Activated CD8-positive, alpha-beta memory T cell treated with anti-CD3 and anti-CD28 coated beads, Interleukin-2, amount 50 U/mL, for 24 hours (primary cell): Measurements from ENCODE around the gene OR4B1.
"Not testable (repeated sequence)": the region's sequence is repeated elsewhere in the genome, so short reads cannot be mapped to it uniquely, and the experiment has no call there.

Source experiments
- DNase-seq: peaks from one replicate; pipeline ENCODE4 v3.0.0-alpha.2; 2020; ENCODE audit errors: extremely low read depth

Gene OR4B1, protein sequence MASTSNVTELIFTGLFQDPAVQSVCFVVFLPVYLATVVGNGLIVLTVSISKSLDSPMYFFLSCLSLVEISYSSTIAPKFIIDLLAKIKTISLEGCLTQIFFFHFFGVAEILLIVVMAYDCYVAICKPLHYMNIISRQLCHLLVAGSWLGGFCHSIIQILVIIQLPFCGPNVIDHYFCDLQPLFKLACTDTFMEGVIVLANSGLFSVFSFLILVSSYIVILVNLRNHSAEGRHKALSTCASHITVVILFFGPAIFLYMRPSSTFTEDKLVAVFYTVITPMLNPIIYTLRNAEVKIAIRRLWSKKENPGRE

DNA sequence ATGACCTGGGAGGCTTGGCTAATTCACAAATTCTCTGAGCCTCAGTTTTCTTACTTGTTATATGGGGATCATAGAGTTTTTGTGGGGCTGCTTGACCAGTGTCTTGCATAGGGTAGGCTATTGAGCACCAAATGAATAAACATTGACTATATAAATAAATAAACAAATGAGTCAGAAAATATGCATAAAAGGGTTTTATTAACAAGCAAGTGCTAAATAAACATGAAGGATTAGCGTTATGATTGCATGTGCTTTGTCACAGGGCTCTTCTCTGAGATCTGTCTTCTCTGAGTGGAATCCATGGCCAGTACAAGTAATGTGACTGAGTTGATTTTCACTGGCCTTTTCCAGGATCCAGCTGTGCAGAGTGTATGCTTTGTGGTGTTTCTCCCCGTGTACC, at the start of gene OR4B1:
TSS of gene OR4B1 (plus strand) at position 301 of the 400 bp plus-strand sequence. CDS start at position 301, 0 bp downstream.
- no peak for DNase-seq

DNA sequence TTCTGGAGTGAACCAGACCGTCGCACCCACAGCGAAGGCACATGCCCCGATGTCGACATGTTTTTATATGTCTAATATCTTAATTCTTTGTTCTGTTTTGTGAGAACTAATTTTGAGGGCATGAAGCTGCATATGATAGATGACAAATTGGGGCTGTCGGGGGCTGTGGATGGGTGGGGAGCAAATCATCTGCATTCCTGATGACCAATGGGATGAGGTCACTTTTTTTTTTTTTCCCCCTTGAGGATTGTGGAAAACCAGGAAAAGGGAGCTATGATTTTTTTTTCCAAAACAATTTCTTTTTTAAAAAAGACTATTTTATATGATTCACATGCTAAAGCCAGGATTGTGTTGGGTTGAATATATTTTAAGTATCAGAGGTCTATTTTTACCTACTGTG, 49.2 kb upstream of the OR4B1 start:
- DNase-seq, result no peak

DNA sequence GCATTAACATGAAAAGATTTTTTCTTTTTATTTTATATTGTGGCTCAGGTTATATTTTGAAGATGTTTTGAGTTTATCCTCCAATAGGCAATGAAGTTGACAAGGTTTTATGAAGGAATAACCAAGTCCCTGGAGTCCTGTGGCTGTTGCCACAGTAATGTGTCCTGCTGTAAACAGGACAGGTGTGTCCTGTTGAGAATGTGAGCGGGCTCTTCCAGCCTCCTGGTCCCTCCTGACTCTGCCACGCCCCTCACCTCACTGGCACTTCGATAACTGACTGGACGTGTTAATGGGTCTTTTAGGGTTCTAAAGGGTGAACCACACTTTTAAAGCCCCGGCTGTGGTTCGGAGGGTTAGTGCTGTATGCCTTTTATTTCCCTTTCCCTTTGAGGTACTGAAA, 47.8 kb upstream of the OR4B1 start:
- no peak for DNase-seq

DNA sequence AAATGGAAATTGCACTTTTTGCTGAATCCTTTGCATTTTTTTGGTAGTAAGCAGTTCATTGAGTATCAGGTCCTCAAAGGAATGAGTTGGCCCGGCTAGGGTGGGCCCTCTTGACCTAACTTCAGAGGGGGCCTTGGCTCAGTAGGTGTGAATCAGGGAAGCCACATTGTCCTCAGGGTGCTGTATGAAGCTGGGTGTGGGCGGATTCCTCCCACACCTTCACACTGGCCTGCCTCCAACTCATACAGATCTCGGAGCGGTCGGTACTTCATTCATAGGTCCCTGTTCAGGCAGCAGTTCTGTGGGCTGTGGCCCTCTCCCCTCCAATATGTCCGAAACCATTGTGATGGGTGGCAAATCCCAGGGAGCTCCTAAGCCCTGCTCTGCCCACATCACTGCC, 47.4 kb upstream of the OR4B1 start:
- no peak for DNase-seq

DNA sequence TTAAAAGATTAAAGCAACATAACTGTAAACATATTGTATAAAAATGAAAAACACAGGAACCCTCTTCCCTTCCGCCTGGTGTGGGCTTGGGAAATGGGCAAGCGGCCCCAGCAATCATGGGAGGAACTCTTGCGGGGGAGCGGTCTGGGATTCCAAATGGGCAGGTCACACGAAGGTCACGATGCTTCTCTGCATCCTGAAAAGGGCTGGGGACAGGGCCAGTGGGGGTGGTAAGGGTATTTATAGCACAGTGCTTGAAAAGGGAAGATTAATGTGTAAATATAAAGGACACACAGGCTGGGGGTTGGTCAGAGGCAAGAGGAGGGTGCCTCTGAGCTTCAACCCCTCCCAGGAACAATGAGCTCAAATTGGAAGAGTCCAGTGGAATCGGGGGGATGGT, 46.9 kb upstream of the OR4B1 start:
- no peak for DNase-seq

DNA sequence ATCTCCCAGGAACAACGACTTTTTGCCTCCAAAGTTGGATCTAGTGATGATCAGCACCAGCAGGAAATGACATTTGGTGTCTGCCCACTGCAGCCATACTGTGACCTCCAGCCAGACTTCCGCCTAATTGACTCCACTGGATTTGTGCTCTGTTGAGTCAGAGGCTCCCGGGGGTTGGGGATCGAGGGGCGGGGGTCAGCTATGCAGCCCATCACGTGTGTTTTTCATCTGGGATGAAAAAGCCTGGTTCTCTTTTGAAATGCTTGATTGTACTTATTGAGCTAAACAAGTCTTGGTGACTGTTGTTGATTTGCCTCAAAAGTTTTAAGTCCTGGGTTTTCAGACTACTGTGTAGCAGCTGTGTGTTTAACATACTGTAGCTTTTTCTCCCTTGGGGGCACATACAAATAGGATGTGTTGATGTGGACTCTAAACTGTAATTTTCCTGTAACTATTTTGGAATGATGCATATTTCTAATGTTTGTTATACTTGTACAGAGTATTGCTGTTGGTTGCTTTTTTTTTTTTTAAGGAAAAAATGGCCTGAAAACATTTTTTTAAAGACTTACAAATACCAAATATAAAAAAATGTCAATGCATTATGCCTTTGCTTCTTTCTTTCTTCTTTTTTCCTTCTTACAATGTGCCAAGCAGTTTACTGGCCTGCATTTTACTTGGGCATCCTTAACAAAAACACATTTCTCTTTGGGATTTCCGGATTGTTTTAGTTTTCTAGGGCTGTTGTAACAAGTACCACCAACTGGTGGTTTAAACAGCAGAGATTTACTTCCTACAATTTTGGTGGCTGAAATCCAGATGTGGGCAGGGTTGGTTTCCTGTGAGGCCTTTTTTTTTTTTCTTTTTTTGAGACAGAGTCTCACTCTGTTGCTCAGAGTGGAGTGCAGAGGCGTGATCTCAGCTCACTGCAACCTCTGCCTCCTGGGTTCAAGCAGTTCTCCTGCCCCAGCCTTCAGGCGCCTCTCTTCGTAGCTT, 46.1 kb upstream of the OR4B1 start:
- DNase-seq, result no peak

DNA sequence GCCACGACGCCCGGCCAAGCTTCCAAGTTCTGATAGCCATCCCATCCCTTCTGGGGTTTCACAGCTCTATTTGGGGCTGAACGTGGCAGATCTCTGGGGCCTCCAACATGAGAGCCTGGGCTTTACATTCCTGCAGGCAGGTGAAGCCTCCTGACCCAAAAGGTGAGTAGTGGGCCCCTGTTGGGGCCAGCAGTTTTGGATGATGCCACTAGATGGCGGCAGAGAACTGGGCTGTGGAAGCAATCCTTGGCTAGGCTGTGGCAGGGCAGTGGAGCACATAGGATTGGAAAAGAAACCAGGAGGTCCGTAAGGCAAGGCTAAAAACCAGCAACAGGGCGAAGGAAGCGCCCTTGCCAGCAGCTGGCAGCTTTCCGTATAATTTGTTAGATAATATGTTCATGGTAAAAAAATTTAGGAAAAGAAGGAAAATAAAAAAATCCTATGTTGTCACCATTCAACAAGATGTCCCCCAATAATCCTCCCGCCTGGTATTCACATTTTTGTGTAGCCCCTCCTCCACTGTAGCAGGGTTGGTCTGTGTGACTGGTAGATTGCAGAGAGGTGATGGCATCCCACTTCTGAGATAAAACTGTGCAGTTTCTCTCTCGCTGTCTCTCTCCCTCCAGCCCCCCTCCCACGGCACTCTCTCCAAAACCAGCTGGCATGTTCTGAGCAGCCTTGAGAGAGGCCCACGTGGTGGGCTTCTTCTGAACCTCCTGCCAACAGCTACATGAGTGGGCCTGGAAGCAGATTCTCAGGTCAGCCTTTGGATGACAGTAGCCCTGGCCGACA, 43.6 kb upstream of the OR4B1 start:
- DNase-seq, result no peak

DNA sequence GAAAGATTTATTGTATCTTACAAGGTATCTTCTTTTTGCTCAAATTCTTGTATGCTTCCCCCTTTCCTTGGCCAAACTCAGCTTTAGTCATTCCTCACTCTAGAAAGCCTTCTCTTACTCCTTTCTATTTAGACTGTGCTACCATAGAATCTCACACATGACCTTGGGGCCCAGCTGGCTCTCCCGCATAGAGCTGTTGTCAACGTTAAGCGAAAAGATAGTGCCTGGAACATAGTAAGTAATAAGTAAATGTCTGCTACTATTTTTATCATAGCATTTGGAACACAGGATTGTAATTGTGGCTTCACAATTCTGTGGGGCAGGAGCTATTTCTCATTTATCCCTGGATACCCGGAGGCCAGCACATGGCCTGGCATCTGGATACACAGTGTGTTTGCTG, 38.9 kb upstream of the OR4B1 start:
- DNase-seq, result no peak

DNA sequence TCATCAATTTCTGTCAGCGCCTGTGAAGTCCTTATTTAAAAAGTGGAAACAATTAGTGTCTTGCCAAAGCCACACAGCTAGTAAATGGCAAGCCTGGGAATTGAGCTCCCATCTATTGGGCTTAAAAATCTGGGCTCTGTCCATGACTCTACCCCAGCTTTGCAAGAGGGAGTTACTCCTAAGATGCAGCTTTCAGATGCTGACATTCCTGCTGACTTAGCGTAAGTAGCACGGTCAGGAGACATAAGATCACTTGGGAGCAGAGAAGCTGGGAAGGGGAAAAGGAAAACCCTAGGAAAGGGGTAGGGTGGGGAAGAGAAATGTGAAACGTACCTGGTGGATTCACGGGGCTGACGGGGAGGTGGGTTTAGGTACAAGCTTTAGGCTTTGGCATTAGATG, 36.0 kb upstream of the OR4B1 start:
- no peak for DNase-seq

DNA sequence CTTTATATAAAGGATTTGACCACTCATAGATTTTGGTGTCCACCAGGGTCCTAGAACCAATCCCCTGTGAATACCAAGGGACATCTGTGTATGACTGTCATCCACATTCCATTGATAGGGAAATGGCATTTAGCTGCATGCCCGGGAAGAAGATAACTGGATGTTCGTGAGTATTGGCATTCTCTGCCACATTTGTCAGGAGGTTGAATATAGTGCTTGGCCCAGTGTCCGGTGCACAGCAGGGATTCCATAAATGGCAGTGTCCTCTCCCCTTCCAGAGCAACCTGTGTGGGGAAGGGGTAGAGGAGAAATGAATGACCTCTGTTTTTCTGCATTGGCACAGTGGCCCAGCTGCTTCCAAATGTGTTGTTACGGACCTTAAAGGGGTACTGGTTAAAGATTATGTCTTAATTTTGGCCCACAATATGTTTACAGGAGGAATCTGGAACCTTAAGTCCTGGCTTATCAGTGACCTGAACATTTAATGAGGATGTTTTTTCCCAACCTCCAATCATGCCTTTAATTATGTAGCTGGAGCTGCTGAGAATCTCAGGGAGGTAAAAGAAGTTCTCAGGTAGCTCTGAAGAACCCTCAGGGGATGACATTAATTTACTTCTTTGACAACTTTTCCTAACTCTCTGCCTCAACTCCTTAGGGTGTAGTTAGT, 33.6 kb upstream of the OR4B1 start:
- no peak for DNase-seq

DNA sequence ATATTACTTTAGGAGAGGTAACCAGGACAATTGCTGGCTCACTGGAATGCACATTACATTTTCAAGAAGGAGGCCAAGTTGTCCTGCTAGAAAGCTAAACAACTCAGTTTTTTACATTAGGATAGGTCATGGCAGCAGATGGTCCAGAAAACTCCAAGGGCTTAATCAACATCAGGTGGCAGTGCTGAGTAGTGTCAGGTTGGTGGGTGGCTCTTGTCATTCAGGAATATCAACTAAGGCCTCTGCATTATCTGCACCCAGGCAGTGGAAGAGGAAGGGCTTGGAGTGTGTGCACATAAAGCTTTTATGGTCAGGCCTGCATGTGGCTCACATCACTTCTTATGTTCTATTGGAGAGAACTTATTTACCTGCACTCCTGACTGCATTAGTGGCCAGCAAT, 32.2 kb upstream of the OR4B1 start:
- DNase-seq, result no peak

DNA sequence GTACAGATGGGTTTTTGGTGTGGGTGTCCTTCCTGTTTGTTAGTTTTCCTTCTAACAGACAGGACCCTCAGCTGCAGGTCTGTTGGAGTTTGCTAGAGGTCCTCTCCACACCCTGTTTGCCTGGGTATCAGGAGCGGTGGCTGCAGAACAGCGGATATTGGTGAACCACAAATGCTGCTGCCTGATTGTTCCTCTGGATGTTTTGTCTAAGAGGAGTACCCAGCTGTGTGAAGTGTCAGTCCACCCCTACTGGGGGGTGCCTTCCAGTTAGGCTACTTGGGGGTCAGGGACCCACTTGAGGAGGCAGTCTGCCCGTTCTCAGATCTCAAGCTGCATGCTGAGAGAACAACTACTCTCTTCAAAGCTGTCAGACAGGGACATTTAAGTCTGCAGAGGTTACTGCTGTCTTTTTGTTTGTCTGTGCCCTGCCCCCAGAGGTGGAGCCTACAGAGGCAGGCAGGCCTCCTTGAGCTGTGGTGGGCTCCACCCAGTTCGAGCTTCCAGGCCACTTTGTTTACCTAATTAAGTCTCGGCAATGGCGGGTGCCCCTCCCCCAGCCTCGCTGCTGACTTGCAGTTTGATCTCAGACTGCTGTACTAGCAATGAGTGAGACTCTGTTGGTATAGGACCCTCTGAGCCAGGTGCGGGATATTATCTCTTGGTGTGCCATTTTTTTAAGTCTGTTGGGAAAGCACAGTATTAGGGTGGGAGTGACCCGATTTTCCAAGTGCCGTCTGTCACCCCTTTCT, 25.5 kb upstream of the OR4B1 start:
- DNase-seq, result not testable (repeated sequence)

DNA sequence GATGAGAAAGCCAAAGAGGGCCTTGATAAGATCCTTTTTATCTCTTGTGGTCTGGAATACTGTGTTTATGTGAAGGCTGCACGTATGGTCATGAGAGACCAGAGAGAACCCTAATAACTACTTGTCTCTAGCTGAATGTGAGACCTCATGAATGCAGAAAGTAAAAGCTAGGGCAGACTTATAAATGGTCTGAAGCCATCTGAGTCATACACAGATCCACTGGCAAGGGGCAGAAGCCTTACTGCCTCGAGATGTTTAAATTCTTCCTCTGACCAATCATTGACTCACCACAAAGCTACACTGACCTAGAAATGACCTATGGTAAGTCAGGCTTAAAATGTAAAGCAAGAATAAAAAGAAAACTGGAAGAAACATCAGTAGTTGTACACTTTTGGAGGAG, 22.7 kb upstream of the OR4B1 start:
- no peak for DNase-seq

DNA sequence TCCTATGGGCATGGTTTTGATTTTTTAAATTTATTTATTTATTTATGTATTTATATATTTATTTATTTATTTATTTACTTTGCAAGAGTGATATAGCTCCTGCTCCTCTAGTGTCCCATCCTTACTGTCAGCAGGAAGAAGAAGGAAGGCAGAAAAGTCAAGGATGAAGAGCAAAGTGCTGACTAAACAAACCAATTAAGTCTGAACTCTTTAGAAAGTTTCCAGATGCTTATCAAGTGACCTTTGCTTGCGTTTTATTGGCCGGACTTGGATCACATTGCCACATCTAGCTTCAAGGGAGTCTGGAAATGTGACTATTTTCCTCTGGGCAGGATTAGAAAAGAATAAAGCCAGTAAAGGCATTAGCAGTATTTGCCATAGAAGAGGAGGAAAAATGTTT, 8.7 kb upstream of the OR4B1 start:
- DNase-seq, result no peak

DNA sequence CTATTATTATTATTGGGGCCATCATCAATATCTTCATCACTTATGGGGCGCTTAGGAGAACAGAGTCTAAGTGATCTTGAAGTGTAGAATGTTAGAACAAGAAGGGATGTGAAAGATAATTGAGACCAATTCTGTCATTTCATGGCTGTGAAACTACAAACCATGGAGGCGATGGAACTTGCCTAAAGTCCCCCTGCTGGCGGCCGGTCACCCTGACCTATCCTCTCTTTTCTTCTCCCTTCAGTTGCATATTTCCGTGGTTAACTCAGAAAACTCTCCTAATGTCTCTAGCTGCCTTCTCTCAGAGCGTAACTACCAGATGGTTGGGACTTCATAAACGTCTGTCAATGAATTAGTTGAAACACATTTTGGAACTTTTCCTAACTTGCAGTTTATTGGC, 6.6 kb upstream of the OR4B1 start:
- DNase-seq, result no peak

DNA sequence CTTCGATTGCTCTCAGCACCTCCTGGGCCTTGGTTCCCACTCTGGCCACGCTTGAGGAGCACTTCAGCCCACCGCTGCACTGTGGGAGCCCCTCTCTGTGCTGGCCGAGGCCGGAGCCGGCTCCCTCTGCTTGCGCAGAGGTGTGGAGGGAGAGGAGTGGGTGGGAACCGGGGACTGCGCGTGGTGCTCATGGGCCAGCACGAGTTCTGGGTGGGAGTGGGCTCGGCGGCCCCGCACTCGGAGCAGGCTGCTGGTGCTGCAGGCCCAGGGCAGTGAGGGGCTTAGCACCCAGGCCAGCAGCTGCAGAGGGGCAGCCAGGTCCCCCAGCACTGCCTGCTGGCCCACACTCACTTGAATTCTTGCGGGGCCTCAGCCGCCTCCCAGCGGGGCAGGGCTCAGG, 12.2 kb downstream of the OR4B1 start:
- no peak for DNase-seq

DNA sequence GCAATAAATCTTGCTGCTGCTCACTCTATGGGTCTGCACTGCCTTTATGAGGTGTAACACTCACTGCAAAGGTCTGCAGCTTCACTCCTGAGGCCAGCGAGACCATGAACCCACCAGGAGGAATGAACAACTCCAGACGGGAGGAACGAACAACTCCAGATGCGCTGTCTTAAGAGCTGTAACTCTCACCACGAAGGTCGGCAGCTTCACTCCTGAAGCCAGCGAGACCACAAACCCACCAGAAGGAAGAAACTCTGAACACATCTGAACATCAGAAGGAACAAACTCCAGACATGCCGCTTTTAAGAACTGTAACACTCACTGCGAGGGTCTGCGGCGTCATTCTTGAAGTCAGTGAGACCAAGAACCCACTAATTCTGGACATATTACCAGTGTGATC, 13.4 kb downstream of the OR4B1 start:
- DNase-seq, result not testable (repeated sequence)

DNA sequence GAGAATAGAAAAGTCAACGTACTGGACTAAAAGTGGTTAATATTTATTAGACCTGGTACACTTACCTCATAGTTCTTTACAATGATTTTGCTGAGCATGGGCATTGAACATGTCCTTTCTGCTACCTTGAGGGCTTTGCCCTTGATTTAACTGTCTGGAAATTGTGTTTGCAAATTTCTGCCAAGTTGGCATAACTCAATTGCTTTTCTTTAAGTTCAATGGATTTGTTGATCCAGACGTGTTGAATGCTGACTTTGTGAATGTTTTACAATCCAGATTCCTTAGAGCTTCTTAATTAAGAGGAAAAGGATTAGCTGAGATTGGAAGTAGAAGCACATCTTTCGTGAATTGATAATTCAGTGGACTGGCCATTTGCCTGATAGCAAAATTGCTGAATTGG, 21.1 kb downstream of the OR4B1 start:
- DNase-seq, result no peak

DNA sequence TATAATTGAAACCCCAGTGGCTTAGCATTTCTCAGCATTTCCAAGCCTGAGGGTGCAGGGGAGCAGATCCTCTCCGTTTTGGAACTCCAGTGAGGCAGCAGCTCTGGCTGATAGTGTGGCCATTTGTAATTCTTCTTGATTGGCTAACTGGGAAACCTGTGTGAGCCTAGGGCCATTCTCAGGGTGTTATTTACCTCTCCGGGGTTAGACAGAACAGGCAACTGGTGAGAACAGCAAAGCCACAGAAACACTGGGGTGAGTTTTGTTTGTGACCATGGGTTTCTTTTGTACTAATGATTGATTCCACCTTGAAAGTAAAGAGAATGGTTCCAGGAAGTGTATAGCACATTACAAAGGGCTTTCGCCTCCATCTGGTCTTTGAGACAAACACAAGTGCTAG, 25.9 kb downstream of the OR4B1 start:
- no peak for DNase-seq

DNA sequence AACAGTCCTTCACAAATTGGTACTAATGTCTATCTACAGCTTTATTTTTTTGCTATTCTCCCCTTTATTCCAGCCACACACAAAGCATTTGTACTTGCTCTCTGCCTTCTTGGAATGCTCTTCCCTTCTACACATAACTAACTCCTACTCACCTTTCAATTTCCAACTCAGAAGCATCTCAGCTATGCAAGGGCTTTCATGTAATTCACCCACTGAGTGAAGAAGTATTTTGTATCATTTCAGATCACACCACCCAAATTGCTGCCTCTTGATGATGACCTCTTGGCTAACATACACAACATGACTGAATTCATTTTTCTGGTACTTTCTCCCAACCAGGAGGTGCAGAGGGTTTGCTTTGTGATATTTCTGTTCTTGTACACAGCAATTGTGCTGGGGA, 28.2 kb downstream of the OR4B1 start, which contains the start of gene OR4X2:
TSS of gene OR4X2 (plus strand) at position 301 of the 400 bp plus-strand sequence. CDS start at position 301, 0 bp downstream.
- DNase-seq, result no peak

DNA sequence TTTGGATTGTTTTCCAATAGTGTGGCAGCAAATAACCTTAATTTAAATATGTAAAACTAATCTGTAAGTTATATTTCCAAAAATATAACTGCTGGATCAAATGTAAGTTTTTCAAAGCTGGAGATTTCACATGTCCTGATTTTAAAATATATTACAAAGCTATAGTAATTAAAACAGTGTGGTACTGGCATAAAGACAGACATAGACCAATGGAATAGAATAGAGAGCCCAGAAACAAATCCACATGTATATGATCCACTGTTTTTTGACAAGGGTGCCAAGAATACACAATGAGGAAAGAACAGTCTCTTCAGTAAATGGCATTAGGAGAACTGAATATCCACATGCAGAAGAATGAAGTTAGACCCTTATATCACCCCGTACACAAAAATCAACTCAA, 32.3 kb downstream of the OR4B1 start:
- no peak for DNase-seq
